Fibroblast of skin of abdomen (primary cell): Measurements from ENCODE around the gene MRPL52.
"Not testable (repeated sequence)": the region's sequence is repeated elsewhere in the genome, so short reads cannot be mapped to it uniquely, and the experiment has no call there.

Source experiments
- DNase-seq: peaks from one replicate; pipeline ENCODE4 v3.0.0-alpha.2; 2013

MRPL52 gene

DNA sequence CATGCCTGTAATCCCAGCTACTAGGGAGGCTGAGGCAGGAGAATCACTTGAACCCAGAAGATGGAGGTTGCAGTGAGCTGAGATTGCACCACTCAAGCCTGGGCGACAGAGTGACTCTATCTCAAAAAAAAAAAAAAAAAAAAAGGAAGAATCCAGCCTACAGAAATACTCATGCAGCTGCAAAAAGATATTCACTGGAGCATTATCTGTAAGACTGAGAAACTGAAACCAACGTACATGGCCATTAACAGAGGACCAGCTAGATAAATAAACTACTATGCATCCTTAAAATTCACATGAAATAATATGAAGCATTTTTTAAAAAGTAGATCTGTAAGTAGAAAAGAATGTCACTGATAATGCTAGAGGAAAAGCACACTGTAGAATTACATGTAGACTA lies 18.0 kb upstream of the MRPL52 start:
- DNase-seq = no peak

DNA sequence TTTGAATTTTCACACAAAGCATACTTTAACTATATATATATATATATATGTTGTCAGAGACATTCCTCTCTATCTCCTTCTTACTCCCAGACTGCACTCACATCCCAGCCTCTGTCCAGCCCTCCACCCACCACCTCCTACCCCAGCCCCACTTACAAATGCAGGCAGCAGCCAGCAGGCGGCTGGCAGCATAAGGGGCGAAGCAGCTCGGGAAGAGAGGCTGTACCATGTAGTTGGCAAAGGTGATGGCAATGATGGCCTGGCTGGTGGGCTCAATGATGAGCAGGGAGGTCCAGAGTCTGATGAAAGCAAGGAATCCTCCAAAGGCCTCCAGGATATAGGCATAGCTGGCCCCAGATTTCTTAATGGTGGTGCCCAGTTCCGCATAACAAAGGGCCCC lies 16.9 kb upstream of the MRPL52 start:
- DNase-seq = no peak

GRCh38 chr14:22813145-22813544 lies 16.5 kb upstream of the MRPL52 start:
- DNase-seq = no peak

DNA sequence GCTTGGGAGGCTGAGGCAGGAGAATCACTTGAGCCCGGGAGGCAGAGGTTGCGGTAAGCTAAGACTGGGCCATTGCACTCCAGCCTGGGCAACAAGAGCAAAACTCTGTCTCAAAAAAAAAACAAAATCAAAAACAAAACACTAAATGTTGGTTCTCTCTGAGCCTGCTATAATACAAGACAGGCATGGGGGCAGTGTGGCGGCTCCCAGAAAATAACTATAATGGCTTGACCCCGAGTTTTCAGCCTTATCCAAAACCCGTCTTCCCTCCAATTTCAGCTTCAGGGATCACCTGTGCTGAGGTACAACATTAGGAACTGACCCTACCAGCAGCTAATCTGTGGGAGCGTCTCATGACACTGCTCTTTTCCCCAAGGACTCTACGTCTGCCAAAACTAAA lies 15.3 kb upstream of the MRPL52 start:
- DNase-seq = no peak

DNA sequence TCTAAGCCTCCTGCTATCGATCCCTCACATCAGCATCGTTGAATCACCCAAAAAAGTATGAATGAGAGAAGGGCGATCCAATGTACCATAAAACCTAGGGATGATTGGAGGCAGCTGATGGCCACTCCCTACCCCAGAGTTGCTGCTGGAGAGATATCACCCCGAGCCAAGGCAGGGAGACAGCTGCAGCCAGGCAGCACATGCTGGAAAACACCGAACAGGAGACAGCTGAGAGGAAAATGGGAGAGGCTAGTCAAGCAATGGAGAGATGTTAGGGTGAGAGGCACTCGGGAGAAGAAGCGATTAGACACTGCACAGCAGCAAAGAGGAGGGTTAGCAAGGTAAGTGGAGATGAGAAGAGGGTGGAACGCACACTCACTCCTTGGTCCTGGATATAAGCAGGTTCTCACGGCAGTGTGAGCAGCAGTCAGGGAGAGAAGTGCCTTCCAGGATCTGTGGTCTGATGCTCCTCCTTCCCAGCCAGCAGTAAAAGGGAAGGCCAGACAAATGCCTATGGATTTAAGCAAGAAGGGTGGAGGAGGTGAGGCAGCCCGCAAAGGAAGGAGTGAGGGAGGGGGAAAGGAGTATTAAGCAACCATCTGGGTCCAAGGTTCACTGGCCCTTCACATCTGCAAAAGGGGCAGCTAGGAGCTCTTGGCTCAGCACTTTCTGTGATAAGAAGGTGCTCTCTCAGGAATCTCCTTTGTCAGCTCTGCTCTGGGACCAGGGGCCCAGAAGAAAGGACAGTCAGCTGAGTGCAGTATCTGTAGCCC lies 14.6 kb upstream of the MRPL52 start, which contains the start of gene SLC7A7:
Gene SLC7A7 (minus strand): TSS at position 495 of the 773 bp plus-strand sequence. CDS start 2,037 bp downstream, outside the sequence.
- DNase-seq = peak; percentile 40

GRCh38 chr14:22819151-22819988 lies 10.3 kb upstream of the MRPL52 start:
- DNase-seq = peak; percentile 36

DNA sequence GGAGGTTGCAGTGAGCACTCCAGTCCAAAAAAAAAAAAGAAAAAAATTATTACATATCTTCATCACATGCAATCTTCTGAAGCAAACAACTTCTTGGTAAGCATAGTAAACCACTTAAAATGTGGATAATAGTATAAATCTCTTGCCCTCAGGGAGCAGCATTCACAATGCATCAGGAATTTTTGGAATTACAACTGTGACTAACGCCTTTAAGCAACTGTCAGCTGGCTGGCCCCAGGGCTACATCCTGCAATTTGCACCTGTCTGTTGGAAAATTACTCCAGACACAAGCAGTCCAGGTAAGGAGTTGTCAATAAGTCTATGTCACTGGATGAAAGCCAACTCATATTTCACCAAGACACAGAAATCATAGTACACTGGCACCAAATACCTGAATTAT lies 9.0 kb upstream of the MRPL52 start:
- peak; percentile 33 for DNase-seq

- DNase-seq = no peak
These were observed 8.3 kb upstream of the MRPL52 start for GRCh38 chr14:22821193-22822015.

GRCh38 chr14:22822016-22822570 lies 7.6 kb upstream of the MRPL52 start:
- no peak for DNase-seq

GRCh38 chr14:22822571-22823098 lies 7.1 kb upstream of the MRPL52 start:
- peak; percentile 95 for DNase-seq

DNA sequence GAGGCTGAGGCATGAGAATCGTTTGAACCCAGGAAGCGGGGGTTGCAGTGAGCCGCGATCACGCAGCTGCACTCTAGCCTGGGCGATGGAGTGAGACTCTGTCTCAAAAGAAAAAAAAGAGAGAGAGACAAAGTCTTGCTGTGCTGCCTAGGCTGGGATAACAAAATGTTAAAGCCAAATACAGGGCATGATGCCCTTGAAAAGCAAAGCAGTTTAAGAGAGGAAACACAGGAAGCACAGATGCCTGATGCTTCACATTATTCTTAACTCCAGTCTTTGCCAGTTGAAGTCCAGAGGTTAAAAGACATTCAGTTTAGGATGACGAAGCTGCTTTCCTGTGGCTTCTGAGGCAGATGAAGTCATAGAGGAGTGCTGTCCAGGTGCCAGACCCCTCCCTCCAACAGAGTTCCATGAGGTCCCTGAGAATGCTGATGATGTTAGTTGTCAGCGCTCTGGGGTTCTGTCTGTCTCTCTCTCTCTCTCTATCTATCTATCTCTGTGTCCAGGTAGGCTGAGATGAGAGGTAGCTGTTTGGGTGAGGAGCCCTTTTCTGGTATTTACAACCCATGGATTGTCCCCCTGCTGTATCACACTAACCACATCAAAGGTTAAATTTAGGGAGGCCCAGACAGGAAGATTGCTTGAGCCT lies 4.9 kb upstream of the MRPL52 start:
- DNase-seq = peak; percentile 95

- not testable (repeated sequence) for DNase-seq
These were observed 519 bp upstream of the MRPL52 start for GRCh38 chr14:22829076-22829660.

GRCh38 chr14:22830443-22831010 lies 840 bp downstream of the MRPL52 start:
- no peak for DNase-seq

DNA sequence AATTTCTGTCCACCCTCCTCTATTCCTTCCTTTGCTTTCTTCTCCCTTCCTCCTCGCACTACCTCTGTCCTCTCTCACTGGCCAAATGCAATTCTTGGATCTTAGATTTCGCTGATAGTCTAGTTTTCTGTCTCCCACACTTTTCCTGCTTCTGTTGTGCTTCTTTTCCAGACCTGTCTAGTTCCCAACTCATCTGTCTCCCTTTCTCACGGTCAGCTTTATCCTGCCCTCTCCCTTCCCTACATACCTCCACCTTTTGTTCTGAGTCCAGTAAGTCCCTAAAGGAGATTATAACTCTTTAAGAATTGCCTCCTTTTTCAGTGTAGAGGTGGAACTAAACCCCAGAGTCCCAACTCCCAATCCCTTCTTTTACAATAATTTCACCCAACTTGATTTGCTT lies 5.8 kb downstream of the MRPL52 start:
- DNase-seq = no peak

DNA sequence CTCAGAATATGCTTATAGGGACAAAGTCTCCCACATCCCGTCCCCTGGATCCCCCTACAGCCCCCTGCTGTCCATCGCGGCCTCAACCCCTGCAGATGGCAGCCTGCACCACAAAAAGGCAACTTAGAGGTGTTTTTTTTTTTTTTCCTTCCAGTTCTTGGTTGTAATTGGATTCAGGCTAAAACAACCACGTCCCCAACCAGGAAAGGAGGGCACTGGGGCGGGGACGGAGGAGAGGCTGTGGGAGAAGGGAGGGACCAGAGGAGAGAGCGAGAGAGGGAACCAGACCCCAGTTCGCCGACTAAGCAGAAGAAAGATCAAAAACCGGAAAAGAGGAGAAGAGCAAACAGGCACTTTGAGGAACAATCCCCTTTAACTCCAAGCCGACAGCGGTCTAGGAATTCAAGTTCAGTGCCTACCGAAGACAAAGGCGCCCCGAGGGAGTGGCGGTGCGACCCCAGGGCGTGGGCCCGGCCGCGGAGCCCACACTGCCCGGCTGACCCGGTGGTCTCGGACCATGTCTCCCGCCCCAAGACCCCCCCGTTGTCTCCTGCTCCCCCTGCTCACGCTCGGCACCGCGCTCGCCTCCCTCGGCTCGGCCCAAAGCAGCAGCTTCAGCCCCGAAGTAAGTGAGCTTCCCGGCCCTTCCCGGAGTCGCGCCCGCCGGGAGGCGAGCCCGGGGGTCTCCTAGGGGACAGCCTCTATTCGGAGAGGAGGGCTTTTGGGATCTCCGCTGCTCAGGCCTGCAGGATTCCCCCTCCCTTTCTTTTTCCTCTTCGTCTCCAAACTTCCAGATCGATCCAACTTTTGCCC lies 6.8 kb downstream of the MRPL52 start, which contains the start of gene MMP14:
Gene MMP14 (plus strand): TSS at position 285 of the 813 bp plus-strand sequence. CDS start 233 bp downstream, at position 518.
- DNase-seq = peak; percentile 92

- DNase-seq = peak; percentile 55
These were observed 7.5 kb downstream of the MRPL52 start for GRCh38 chr14:22837114-22837749.

- DNase-seq = peak; percentile 56
These were observed 8.3 kb downstream of the MRPL52 start for GRCh38 chr14:22837750-22838538.

- DNase-seq = peak; percentile 86
These were observed 8.9 kb downstream of the MRPL52 start for GRCh38 chr14:22838631-22839041.
